Smooth muscle cell (in vitro differentiated cells): ENCODE measurements around the gene MSN. TPM values are rescaled to one million over a fixed set of nuclear protein-coding genes. Genes with fewer than 3 reads are reported as not detected.

Experiments used
- DNase-seq: peaks from one replicate; lab custom pipeline; 2025; ENCODE audit not compliant: unreplicated experiment; lab: John Stamatoyannopoulos, UW
- H2AFZ ChIP-seq: fragments of 200-600 bp; sonication (generic); 2 replicates; pipeline ENCODE4 v1.6.0; 2016; ENCODE audit warnings: antibody characterized with exemption, low read depth, mild to moderate bottlenecking
- H3F3A ChIP-seq: fragments of 200-600 bp; sonication (generic); 2 replicates; pipeline ENCODE4 v1.6.0; 2017; ENCODE audit warnings: antibody characterized with exemption, low read depth
- H3K27ac ChIP-seq: fragments of 200-600 bp; sonication (generic); 2 replicates; pipeline ENCODE4 v1.5.1; 2016; ENCODE audit warnings: low read depth, mild to moderate bottlenecking
- H3K27me3 ChIP-seq: fragments of 200-600 bp; sonication (generic); 2 replicates; pipeline ENCODE4 v1.6.1; 2016; ENCODE audit warnings: low read depth, mild to moderate bottlenecking
- H3K36me3 ChIP-seq: fragments of 200-600 bp; sonication (generic); 2 replicates; pipeline ENCODE4 v1.5.1; 2016; ENCODE audit warnings: low read depth
- H3K4me1 ChIP-seq: fragments of 200-600 bp; sonication (generic); 2 replicates; pipeline ENCODE4 v1.5.1; 2016; ENCODE audit warnings: low read depth
- H3K4me2 ChIP-seq: fragments of 200-600 bp; sonication (generic); 2 replicates; pipeline ENCODE4 v1.6.0; 2016; ENCODE audit warnings: mild to moderate bottlenecking
- H3K4me3 ChIP-seq: fragments of 200-600 bp; sonication (generic); 2 replicates; pipeline ENCODE4 v1.5.1; 2016; ENCODE audit warnings: mild to moderate bottlenecking
- H3K79me2 ChIP-seq: fragments of 200-600 bp; sonication (generic); 2 replicates; pipeline ENCODE4 v1.6.0; 2016; ENCODE audit warnings: low read depth, mild to moderate bottlenecking
- H3K9ac ChIP-seq: fragments of 200-600 bp; sonication (generic); 2 replicates; pipeline ENCODE4 v1.6.0; 2016; ENCODE audit warnings: low read depth
- H3K9me3 ChIP-seq: fragments of 200-600 bp; sonication (generic); replicated peaks from 2 replicates; pipeline ENCODE4 v1.5.1; 2016; ENCODE audit warnings: low read depth
- H4K20me1 ChIP-seq: fragments of 200-600 bp; sonication (generic); 2 replicates; pipeline ENCODE4 v1.6.0; 2016; ENCODE audit warnings: low read depth
- WGBS: methylation state at CpG from one replicate; pipeline ENCODE4 v1.1.7; 2016; ENCODE audit warnings: low lambda C conversion rate; 5-methylcytosine and 5-hydroxymethylcytosine counted together
- polyA plus RNA-seq: library from polyadenylated mRNA; unstranded; fragments of >200 nt; fragmentation: Nextera tagmentation; extraction: Ambion mirVana; gene quantifications from 2 replicates; pipeline ENCODE4 v1.2.1, GENCODE V29; 2016
- total RNA-seq: library from RNA; depleted of rRNA; stranded (reverse); fragments of >200 nt; gene quantifications from 2 replicates; pipeline ENCODE4 v1.2.3, GENCODE V29; 2014
- TF ChIP-seq, protein P1 (sequence below): fragments of 200-600 bp; sonication (generic); IDR thresholded peaks from 2 replicates; pipeline ENCODE4 v1.5.1; 2017; ENCODE audit warnings: borderline replicate concordance, mild to moderate bottlenecking, antibody characterized with exemption; ENCODE audit not compliant: insufficient read depth, poor library complexity, severe bottlenecking

The MSN gene
- total and polyA plus RNA-seq, 2 experiments from 2014 or later = 355 to 416 TPM

DNA sequence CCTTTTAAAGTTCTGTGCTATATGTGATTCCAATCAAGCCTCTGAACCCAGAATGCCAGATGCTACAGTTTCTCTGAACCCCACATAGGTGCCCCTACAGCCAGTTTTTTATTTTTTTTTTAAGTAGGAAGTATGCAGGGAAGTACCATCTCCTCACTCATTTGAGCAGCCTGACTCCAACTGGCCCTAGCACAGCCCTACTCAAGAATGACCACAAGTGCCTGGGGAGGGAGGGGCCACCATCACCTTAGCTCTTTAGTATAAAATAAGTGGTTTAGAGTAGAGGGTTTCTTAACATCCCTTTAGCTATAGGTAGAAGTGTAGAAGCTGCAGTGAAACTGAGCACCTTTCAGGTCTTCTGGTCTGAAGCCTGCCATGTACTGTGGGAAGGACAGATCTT, 14.4 kb downstream of the MSN start:
- Histone ChIP-seq H3K27ac (no peak overlapping the region), H3K79me2 (peaks cover 98% of the 10 kb centered on the region), H3K9me3 (no peaks in the 10 kb centered on the region), H3K4me1 (no peaks in the 10 kb centered on the region), H3F3A (no peaks in the 10 kb centered on the region), H3K4me2 (no peak overlapping the region), H4K20me1 (peaks cover 97% of the 10 kb centered on the region), H3K36me3 (no peaks in the 10 kb centered on the region), H2AFZ (no peak overlapping the region), H3K4me3 (no peak overlapping the region), H3K9ac (no peak overlapping the region), H3K27me3 (no peaks in the 10 kb centered on the region)
- DNase-seq = no peak
- TF ChIP-seq, protein P1, sequence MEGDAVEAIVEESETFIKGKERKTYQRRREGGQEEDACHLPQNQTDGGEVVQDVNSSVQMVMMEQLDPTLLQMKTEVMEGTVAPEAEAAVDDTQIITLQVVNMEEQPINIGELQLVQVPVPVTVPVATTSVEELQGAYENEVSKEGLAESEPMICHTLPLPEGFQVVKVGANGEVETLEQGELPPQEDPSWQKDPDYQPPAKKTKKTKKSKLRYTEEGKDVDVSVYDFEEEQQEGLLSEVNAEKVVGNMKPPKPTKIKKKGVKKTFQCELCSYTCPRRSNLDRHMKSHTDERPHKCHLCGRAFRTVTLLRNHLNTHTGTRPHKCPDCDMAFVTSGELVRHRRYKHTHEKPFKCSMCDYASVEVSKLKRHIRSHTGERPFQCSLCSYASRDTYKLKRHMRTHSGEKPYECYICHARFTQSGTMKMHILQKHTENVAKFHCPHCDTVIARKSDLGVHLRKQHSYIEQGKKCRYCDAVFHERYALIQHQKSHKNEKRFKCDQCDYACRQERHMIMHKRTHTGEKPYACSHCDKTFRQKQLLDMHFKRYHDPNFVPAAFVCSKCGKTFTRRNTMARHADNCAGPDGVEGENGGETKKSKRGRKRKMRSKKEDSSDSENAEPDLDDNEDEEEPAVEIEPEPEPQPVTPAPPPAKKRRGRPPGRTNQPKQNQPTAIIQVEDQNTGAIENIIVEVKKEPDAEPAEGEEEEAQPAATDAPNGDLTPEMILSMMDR = no peak

DNA sequence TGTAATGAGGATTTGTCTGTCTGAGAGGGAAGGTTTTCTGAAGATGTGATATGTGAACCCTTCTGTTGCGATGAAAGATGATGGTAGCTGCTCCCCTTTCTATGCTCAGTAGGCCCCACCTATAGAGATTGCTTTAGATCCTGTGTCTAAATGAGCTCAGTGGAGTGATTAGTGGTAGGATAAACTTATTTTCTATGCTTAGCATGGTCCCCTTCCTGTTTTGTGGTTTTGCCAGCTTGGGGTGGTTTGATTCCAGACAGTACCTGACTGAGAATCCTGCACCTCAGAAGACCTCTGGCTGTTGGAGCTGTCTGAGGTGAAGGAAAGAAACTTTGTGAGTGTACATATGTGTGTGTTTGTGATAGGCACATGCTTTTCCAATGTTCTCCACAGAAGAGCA, 17.7 kb downstream of the MSN start:
- peaks cover 95% of the 10 kb centered on the region for H4K20me1 ChIP-seq
- TF ChIP-seq, protein P1 = no peak
- H3K4me1 ChIP-seq = no peaks in the 10 kb centered on the region
- peak overlapping the region; percentile 83 for H3K27ac ChIP-seq
- H2AFZ ChIP-seq = no peak overlapping the region
- no peaks in the 10 kb centered on the region for H3K9me3 ChIP-seq
- WGBS = 85% methylated on average over 1 of the region's 1 CpG
- peaks cover 94% of the 10 kb centered on the region for H3K79me2 ChIP-seq
- no peak for DNase-seq
- no peaks in the 10 kb centered on the region for H3F3A ChIP-seq
- H3K4me2 ChIP-seq = no peak overlapping the region
- H3K9ac ChIP-seq = no peak overlapping the region
- no peak overlapping the region for H3K4me3 ChIP-seq
- no peaks in the 10 kb centered on the region for H3K36me3 ChIP-seq
- H3K27me3 ChIP-seq = no peaks in the 10 kb centered on the region

DNA sequence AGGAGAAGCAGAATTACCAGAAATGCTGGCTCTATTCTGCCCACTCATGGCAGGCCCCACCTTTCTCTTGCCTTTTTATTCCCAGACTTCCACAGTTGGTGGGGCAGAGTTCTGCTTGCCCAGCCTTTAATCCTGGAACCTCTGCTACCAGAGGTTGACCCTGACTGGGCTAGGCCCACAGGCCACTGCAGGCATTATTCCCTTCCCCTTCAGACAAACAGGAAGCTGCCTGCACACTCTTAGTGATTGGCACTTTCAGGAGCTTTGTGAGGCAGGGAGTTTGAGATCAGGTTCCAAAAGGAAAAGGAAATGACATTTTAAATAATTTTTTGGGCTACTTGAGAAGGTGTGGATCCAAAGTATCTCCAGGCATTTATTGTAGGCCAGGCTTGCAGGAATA, 18.8 kb downstream of the MSN start:
- TF ChIP-seq, protein P1 = no peak
- Histone ChIP-seq H2AFZ (no peak overlapping the region), H3K9me3 (no peaks in the 10 kb centered on the region), H3K9ac (no peak overlapping the region), H3K4me2 (no peak overlapping the region), H3K79me2 (peaks cover 91% of the 10 kb centered on the region), H3K36me3 (no peaks in the 10 kb centered on the region), H3F3A (no peaks in the 10 kb centered on the region), H4K20me1 (peaks cover 95% of the 10 kb centered on the region), H3K4me1 (no peaks in the 10 kb centered on the region), H3K4me3 (no peak overlapping the region), H3K27me3 (no peaks in the 10 kb centered on the region), H3K27ac (peak overlapping the region; percentile 83)
- no peak for DNase-seq

DNA sequence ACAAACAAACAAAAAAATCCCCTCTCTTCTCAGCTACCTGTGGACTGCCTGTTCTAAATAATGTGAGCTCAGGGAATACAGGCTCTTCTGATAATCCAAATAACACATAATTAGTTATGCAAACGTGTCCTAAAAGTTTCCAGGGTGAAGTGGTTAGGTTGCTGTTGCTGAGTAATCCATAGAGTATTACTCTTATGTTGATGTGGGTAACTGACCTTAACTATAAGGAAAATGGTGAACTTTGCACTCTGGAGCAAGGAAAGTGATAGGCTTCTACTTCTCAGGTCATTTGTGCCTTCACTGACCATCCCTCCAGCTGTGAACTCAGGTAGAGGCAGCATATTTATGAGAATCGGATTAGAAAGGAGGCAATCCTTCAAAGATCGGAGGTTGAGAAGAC, 19.9 kb downstream of the MSN start:
- Histone ChIP-seq H3K27me3 (no peaks in the 10 kb centered on the region), H3K4me3 (no peak overlapping the region), H3K4me1 (no peaks in the 10 kb centered on the region), H3F3A (no peaks in the 10 kb centered on the region), H4K20me1 (peaks cover 95% of the 10 kb centered on the region), H3K9me3 (no peaks in the 10 kb centered on the region), H3K27ac (peak overlapping the region; percentile 83), H3K79me2 (peaks cover 91% of the 10 kb centered on the region), H3K4me2 (peak overlapping the region; percentile 21), H3K36me3 (no peaks in the 10 kb centered on the region), H2AFZ (no peak overlapping the region), H3K9ac (no peak overlapping the region)
- no peak for DNase-seq
- TF ChIP-seq, protein P1 = no peak
- WGBS = 59% methylated on average over 3 of the region's 3 CpGs
